ENCODE measurements around the gene MAS1.

DNA sequence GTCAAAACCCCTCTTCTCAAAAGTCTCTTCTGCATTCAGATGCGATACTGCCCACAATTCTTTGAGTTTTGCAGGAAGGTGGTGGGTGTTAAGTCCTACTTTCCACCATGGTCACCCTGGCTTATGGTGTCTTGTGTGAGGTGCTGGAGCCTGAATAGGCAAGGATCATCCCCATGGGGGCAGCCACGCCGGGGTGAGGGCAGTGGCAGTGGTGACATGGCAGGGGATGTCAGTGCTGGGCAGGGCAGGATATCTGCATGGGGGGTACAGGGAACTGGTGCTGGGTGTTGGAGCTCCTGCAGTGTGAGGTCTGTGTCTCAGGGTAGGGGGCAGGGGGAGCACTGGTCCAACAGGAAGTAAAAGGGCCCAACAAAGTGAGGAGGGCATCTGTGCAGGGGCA is 2.3 kb downstream of the MAS1 start:
- TF ChIP-seq SIN3A (IDR thresholded peaks at IDR 0.05; ENCODE audit: low read depth, low read length): no peak
- TF ChIP-seq, protein P1, sequence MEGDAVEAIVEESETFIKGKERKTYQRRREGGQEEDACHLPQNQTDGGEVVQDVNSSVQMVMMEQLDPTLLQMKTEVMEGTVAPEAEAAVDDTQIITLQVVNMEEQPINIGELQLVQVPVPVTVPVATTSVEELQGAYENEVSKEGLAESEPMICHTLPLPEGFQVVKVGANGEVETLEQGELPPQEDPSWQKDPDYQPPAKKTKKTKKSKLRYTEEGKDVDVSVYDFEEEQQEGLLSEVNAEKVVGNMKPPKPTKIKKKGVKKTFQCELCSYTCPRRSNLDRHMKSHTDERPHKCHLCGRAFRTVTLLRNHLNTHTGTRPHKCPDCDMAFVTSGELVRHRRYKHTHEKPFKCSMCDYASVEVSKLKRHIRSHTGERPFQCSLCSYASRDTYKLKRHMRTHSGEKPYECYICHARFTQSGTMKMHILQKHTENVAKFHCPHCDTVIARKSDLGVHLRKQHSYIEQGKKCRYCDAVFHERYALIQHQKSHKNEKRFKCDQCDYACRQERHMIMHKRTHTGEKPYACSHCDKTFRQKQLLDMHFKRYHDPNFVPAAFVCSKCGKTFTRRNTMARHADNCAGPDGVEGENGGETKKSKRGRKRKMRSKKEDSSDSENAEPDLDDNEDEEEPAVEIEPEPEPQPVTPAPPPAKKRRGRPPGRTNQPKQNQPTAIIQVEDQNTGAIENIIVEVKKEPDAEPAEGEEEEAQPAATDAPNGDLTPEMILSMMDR (IDR thresholded peaks at IDR 0.05 in 2 of 3, conservative IDR thresholded peaks at IDR 0.05 in 1 of 3; ENCODE audit: control insufficient read depth in 2 of 3, extremely low read depth in 1 of 3, insufficient read depth in 1 of 3, low read depth in 3 of 3, low read length in 3 of 3): no peak
- no peak for TF ChIP-seq JUNB (IDR thresholded peaks at IDR 0.05)
- no peak for TF ChIP-seq TARDBP (IDR thresholded peaks at IDR 0.05; ENCODE audit: borderline replicate concordance)
- TF ChIP-seq GABPA (IDR thresholded peaks at IDR 0.05; ENCODE audit: low read depth): no peak
- TF ChIP-seq YY1 (IDR thresholded peaks at IDR 0.05; ENCODE audit: low read depth, low read length): no peak
- TF ChIP-seq, protein P2, sequence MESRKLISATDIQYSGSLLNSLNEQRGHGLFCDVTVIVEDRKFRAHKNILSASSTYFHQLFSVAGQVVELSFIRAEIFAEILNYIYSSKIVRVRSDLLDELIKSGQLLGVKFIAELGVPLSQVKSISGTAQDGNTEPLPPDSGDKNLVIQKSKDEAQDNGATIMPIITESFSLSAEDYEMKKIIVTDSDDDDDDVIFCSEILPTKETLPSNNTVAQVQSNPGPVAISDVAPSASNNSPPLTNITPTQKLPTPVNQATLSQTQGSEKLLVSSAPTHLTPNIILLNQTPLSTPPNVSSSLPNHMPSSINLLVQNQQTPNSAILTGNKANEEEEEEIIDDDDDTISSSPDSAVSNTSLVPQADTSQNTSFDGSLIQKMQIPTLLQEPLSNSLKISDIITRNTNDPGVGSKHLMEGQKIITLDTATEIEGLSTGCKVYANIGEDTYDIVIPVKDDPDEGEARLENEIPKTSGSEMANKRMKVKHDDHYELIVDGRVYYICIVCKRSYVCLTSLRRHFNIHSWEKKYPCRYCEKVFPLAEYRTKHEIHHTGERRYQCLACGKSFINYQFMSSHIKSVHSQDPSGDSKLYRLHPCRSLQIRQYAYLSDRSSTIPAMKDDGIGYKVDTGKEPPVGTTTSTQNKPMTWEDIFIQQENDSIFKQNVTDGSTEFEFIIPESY (IDR thresholded peaks at IDR 0.05): no peak
- TF ChIP-seq, protein P3, sequence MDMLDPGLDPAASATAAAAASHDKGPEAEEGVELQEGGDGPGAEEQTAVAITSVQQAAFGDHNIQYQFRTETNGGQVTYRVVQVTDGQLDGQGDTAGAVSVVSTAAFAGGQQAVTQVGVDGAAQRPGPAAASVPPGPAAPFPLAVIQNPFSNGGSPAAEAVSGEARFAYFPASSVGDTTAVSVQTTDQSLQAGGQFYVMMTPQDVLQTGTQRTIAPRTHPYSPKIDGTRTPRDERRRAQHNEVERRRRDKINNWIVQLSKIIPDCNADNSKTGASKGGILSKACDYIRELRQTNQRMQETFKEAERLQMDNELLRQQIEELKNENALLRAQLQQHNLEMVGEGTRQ (IDR thresholded peaks at IDR 0.05; ENCODE audit: borderline replicate concordance, low read depth, low read length): no peak

Data from GM12878 (cell line).